ENCODE results near the gene FRMPD1. TPM values are rescaled to one million over a fixed set of nuclear protein-coding genes. Genes with fewer than 3 reads are reported as not detected.

The FRMPD1 gene
- total RNA-seq, 1 donor: not detected

DNA sequence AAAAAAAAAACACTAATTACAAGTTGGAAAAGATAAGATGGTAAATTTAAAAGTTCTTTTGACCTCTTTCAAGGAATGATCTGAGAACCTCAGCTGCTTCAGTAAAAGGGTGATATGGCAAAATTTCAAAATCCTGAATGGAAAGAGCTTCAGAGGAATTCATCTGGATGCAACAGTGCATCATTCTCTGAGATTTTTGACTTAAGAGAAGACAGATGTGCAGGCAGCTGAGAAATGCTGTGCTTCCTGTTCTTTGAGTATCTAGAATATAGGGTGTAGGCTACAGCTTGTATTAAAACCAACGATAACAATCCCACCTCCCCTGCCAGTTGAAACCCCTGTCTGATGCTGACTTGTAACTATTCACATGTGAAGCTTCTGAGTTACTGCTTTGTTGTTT, 6.2 kb downstream of the FRMPD1 start:
- Histone ChIP-seq H3K36me3 (ENCODE audit: insufficient read depth, low read length) (no peaks in the 10 kb centered on the region), H3K27ac (ENCODE audit: low read depth, low read length) (no peak overlapping the region), H3K4me2 (ENCODE audit: insufficient read depth, low read length) (no peak overlapping the region), H2AFZ (ENCODE audit: low read length) (no peak overlapping the region), H3K9me3 (ENCODE audit: low read depth, low read length) (no peaks in the 10 kb centered on the region), H3K4me1 (ENCODE audit: insufficient read depth, low read length) (no peaks in the 10 kb centered on the region), H3K27me3 (ENCODE audit: insufficient read depth, low read length) (peaks cover 78% of the 10 kb centered on the region), H3K79me2 (ENCODE audit: insufficient read depth, low read length) (no peaks in the 10 kb centered on the region), H4K20me1 (ENCODE audit: insufficient read depth, low read length) (no peaks in the 10 kb centered on the region), H3K4me3 (ENCODE audit: insufficient read depth, low read length) (no peak overlapping the region)
- TF ChIP-seq, protein P1, sequence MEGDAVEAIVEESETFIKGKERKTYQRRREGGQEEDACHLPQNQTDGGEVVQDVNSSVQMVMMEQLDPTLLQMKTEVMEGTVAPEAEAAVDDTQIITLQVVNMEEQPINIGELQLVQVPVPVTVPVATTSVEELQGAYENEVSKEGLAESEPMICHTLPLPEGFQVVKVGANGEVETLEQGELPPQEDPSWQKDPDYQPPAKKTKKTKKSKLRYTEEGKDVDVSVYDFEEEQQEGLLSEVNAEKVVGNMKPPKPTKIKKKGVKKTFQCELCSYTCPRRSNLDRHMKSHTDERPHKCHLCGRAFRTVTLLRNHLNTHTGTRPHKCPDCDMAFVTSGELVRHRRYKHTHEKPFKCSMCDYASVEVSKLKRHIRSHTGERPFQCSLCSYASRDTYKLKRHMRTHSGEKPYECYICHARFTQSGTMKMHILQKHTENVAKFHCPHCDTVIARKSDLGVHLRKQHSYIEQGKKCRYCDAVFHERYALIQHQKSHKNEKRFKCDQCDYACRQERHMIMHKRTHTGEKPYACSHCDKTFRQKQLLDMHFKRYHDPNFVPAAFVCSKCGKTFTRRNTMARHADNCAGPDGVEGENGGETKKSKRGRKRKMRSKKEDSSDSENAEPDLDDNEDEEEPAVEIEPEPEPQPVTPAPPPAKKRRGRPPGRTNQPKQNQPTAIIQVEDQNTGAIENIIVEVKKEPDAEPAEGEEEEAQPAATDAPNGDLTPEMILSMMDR (IDR thresholded peaks at IDR 0.05; ENCODE audit: extremely low read depth, low read depth, low read length): no peak
- no peak for DNase-seq (ENCODE audit: insufficient read length, low spot score, missing footprints)

DNA sequence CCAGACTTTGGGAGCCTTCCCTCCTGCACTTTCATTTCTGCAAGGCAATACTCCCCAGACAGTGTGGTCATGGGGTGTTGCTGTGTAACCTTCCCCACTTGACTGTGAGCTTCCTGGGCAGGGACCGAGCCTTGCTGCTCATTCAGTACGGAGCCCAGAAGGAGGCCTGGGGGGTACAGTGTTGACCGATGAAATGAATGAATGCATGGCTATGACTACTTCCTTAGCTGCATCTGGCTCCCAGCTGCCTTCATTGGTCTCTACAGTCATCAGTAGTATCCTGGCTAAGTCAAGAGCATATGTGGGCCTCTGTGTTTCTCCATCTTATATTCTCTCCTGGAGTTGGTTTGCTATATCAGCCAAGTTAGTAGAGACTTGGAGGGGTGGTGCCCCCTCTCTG, 9.9 kb downstream of the FRMPD1 start:
- H3K4me2 ChIP-seq (ENCODE audit: insufficient read depth, low read length): no peak overlapping the region
- H3K79me2 ChIP-seq (ENCODE audit: insufficient read depth, low read length): no peaks in the 10 kb centered on the region
- H4K20me1 ChIP-seq (ENCODE audit: insufficient read depth, low read length): no peaks in the 10 kb centered on the region
- no peaks in the 10 kb centered on the region for H3K4me1 ChIP-seq (ENCODE audit: insufficient read depth, low read length)
- H3K27me3 ChIP-seq (ENCODE audit: insufficient read depth, low read length): peaks cover 73% of the 10 kb centered on the region
- no peaks in the 10 kb centered on the region for H3K9me3 ChIP-seq (ENCODE audit: low read depth, low read length)
- TF ChIP-seq, protein P1 (IDR thresholded peaks at IDR 0.05; ENCODE audit: extremely low read depth, low read depth, low read length): no peak
- DNase-seq (ENCODE audit: insufficient read length, low spot score, missing footprints): no peak
- no peaks in the 10 kb centered on the region for H3K36me3 ChIP-seq (ENCODE audit: insufficient read depth, low read length)
- H3K27ac ChIP-seq (ENCODE audit: low read depth, low read length): no peak overlapping the region
- no peak overlapping the region for H3K4me3 ChIP-seq (ENCODE audit: insufficient read depth, low read length)
- no peak overlapping the region for H2AFZ ChIP-seq (ENCODE audit: low read length)

DNA sequence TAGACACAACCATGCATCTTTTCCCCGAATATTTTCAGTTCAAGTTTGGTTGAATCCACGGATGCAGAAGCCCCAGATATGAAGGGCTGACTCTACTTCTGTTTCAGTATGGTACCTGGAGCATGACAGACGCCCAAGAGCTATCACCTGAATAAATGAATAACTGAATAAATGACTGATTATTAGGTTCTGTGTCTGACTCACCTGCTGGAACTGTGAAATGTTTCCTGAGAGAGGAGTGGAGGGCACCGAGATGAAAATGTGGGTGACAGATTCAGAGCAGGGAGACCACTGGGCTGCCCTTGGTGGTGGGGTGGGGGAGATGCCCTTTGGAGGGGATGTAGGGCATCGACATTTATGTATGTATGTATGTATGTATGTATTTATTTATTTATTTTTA, 13.2 kb downstream of the FRMPD1 start:
- Histone ChIP-seq H3K4me2 (ENCODE audit: insufficient read depth, low read length) (no peak overlapping the region), H3K27me3 (ENCODE audit: insufficient read depth, low read length) (peaks cover 56% of the 10 kb centered on the region), H3K36me3 (ENCODE audit: insufficient read depth, low read length) (no peaks in the 10 kb centered on the region), H2AFZ (ENCODE audit: low read length) (no peak overlapping the region), H3K27ac (ENCODE audit: low read depth, low read length) (no peak overlapping the region), H3K79me2 (ENCODE audit: insufficient read depth, low read length) (no peaks in the 10 kb centered on the region), H3K9me3 (ENCODE audit: low read depth, low read length) (no peaks in the 10 kb centered on the region), H3K4me3 (ENCODE audit: insufficient read depth, low read length) (no peak overlapping the region), H3K4me1 (ENCODE audit: insufficient read depth, low read length) (no peaks in the 10 kb centered on the region), H4K20me1 (ENCODE audit: insufficient read depth, low read length) (no peaks in the 10 kb centered on the region)
- TF ChIP-seq, protein P1 (IDR thresholded peaks at IDR 0.05; ENCODE audit: extremely low read depth, low read depth, low read length): no peak
- DNase-seq (ENCODE audit: insufficient read length, low spot score, missing footprints): no peak

GRCh38 chr9:37667706-37668105, 17.0 kb downstream of the FRMPD1 start:
- no peak for DNase-seq (ENCODE audit: insufficient read length, low spot score, missing footprints)
- peaks cover 59% of the 10 kb centered on the region for H3K27me3 ChIP-seq (ENCODE audit: insufficient read depth, low read length)
- H3K36me3 ChIP-seq (ENCODE audit: insufficient read depth, low read length): no peaks in the 10 kb centered on the region
- TF ChIP-seq, protein P1 (IDR thresholded peaks at IDR 0.05; ENCODE audit: extremely low read depth, low read depth, low read length): no peak
- no peak overlapping the region for H3K27ac ChIP-seq (ENCODE audit: low read depth, low read length)
- no peak overlapping the region for H3K4me3 ChIP-seq (ENCODE audit: insufficient read depth, low read length)
- H3K9me3 ChIP-seq (ENCODE audit: low read depth, low read length): no peaks in the 10 kb centered on the region
- no peaks in the 10 kb centered on the region for H3K79me2 ChIP-seq (ENCODE audit: insufficient read depth, low read length)
- H3K4me2 ChIP-seq (ENCODE audit: insufficient read depth, low read length): no peak overlapping the region
- H3K4me1 ChIP-seq (ENCODE audit: insufficient read depth, low read length): no peaks in the 10 kb centered on the region
- H4K20me1 ChIP-seq (ENCODE audit: insufficient read depth, low read length): no peaks in the 10 kb centered on the region
- H2AFZ ChIP-seq (ENCODE audit: low read length): no peak overlapping the region

Measured in osteoblast (primary cell).